HG02840 (cell line): Measurements from ENCODE around the gene ANP32B.

Source experiments
- ATAC-seq: cut with Tn5 transposase; IDR thresholded peaks from one replicate; pipeline ENCODE4 v1.9.1; 2021; ENCODE audit warnings: mild to moderate bottlenecking, moderate library complexity, moderate number of reproducible peaks; ENCODE audit not compliant: unreplicated experiment, low FRiP score

The ANP32B gene

GRCh38 chr9:98020476-98021145 lies 37.5 kb downstream of the ANP32B start:
- no peak for ATAC-seq

- ATAC-seq = no peak
These were observed 38.3 kb downstream of the ANP32B start for GRCh38 chr9:98021306-98022040.

DNA sequence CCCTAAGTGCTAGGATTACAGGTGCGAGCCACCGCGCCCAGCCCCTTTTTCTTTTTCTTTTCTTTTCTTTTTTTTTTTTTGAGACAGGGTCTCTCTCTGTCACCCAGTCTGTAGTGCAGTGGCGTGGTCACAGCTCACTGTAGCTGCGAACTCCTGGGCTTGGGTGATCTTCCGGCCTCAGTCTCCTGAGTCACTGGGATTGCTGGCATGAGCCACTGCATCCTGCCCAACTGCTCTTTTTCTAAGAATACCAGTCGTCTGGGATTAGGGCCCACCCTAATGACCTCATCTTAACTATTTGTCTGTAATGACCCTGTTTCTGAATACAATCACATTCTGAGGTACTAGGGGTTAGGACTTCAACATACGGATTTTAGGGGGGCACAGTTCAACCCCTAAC lies 39.3 kb downstream of the ANP32B start:
- no peak for ATAC-seq

DNA sequence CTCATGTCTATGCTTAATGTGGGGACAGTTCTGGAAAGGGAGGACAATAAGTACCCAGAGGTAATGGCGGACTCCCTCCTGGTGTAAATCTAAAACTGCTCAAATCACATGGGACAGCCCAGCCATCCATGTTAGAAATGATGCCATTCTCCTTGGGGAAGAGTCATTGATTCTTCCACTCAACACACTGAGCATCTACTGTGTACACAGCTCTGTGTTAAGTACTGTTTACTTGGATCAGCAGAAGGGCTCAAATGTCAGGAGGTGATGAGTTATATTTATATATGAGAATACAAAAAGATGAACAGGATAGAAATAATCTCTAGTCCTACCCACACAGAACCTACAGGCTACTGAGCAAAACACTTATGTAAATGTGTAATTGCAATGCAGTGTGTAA lies 41.6 kb downstream of the ANP32B start:
- no peak for ATAC-seq

DNA sequence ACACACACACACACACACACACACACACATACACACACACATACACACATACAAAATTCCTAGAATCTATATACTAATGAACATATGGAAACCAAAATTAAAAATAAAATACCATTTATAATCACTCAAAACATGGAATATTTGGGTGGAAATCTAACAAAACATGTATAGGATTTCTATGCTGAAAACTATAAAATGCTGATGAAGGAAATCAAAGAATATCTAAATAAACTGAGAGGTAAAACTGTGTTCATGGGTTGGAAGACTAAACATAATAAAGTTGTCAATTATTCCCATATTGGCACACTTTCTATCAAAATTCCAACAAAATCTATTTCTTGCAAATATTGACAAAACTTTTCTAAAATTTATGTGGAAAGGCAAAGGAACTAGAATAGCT lies 48.0 kb downstream of the ANP32B start:
- ATAC-seq = no peak

DNA sequence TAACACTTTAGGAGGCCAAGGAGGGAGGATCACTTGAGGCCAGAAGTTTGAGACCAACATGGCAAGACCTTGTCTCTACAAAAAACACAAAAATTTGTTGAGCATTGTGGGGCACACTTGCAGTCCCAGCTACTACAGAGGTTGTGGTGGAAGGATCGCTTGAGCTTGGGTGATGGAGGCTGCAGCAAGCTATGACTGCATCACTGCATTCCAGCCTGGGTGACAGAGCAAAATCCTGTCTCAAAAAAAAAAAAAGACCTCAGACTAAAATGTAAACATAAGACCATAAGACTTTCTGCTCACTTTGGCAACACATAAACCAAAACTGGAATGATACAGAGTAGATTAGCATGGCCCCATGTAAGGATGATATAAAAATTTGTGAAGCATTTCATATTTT lies 48.8 kb downstream of the ANP32B start:
- no peak for ATAC-seq

DNA sequence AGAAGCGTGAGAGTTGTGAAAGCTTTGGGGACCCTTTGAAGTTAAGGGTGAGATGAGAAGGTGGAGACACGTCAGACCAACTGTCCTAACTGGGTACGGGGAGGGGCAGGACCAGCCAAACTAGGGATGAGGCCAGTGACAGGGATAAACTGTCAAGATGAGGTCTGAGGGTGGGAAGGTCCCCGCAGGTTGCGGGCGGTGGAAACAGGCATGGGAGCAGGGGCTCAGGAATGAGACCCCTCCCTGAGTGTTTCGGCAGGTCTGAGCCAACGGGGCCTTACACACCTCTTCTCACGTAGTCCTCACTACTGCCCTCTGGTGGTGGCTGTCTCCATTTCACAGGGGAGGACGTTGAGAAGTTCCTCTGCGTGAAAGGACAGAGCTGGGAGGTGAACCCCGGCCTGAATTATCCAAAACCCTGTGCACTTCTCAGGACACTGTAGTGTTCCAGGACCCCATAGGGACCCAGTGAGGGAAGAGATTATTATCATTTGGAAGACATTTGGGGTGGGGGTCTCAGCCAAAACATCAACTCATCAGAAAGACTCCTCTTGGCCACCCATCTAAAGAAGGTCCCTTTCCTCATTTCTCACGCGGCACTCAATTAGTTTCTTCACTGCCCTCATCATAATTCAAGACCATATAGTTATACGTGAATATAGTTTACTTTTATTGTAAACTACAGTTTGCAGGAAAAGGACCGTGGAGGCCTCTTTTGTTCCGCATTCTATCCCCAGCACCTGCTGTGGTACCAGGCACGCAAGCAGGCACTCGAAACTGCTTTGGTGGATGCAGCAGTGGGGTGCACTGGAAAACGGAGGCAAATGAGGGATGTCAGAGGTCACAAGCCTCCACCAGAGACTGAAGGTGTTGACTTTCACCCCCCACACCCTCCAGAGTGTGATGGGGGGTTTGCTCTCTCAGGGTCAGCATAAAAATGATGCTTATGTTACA lies 51.7 kb downstream of the ANP32B start:
- ATAC-seq = no peak

GRCh38 chr9:98037357-98037756 lies 54.2 kb downstream of the ANP32B start:
- ATAC-seq = no peak

DNA sequence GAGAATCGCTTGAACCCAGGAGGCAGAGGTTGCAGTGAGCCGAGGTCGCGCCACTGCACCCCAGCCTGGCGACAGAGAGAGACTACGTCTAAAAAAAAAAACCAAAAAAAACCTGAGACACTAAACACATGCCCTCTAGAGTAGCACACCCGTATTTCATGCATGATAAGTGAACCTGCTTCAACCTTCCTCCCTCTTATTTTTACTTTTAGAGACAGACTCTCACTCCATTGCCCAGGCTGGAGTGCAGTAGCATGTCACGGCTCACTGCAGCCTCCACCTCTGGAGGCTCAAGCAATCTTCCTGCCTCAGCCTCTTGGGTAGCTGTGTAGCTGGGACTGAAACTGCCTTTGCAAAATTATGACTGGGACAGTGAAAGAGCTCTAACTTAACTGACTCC lies 55.8 kb downstream of the ANP32B start:
- no peak for ATAC-seq

DNA sequence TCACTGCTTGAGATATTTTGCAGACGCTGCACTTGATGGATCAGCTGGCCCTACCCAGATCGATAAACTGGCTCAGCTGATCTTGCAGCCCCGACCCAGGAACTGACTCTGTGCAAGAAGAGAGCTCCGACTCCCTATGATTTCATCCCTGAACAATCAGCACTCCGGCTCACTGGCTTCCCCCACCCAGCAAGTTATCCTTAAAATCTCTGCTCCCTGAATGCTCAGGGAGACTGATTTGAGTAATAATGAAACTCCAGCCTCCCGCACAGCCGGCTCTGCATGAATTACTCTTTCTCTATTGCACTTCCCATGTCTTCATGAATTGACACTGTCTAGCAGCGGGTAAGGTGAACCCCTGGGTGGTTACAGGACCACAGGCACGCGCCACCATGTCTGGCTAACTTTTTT lies 56.5 kb downstream of the ANP32B start:
- no peak for ATAC-seq

GRCh38 chr9:98040212-98040611 lies 57.1 kb downstream of the ANP32B start:
- no peak for ATAC-seq

- ATAC-seq = no peak
These were observed 60.8 kb downstream of the ANP32B start for GRCh38 chr9:98043915-98044314.

GRCh38 chr9:98045234-98046179 lies 62.4 kb downstream of the ANP32B start:
- ATAC-seq = no peak

DNA sequence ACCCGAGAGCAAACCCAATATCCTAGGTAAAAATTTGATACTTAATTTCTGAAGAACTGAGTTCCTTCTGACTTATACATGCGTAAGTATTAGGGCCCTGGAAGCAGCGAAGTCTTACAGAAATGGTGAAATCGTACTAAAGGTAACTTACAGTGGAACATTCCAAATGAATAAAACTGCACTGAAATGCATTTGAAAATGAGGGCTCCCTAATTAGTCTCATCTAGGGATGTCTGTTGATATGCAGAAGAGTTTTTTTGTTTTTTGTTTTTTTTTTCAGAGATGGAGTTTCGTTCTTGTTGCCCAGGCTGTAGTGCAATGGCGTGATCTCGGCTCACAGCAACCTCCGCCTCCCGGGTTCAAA lies 63.0 kb downstream of the ANP32B start:
- no peak for ATAC-seq

DNA sequence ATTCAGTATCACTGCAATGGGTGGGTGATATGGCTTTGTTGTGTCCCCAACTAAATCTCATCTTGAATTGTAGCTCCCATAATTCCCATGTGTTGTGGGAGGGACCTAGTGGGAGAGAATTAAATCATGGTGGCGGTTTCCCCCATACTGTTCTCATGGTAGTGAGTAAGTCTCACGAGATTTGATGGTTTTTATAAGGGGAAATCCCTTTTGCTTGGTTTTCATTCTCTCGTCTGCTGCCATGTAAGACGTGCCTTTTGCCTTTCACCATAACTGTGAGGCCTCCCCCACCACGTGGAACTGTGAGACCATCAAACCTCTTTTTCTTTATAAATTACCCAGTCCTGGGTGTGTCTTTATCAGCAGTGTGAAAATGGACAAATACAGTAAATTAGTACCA lies 63.9 kb downstream of the ANP32B start:
- ATAC-seq = no peak

DNA sequence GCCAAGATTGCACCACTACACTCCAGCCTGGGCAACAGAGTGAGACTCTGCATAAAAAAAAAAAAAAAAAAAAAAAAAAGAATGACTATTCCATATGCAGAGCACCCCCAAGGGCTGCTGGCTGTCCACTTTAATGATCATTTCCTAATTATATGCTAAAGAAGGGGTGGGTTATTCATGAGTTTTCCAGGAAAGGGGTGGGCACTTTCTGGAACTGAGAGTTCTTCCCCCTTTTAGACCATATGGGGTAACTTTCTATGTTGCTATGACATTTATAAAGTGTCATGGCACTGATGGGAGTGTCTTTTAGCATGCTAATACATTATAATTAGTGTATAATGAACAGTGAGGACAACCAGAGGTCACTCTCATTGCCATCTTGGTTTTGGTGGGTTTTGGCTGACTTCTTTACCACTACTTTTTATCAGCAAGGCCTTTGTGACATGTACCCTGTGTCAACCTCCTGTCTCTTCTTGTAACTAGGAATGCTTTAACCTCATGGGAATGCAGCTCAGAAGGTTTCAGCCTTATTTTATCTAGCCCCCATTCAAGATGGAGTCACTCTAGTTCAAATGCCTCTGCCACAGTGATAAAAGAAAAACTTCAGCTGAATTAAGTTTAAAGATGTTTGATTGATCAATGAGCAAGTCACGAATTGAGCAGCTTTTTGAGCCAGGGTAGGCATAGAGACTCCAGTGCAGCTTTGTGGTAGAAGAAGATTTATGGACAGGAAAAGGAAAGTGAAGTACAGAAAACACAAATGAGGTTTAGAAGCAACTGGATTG lies 66.3 kb downstream of the ANP32B start:
- ATAC-seq = no peak

- no peak for ATAC-seq
These were observed 67.2 kb downstream of the ANP32B start for GRCh38 chr9:98050351-98050750.

GRCh38 chr9:98054376-98054951 lies 71.3 kb downstream of the ANP32B start:
- no peak for ATAC-seq
